LNCaP clone FGC (cell line): Measurements from ENCODE around the gene USP46.

Source experiments
- DNase-seq: peaks from one replicate; pipeline ENCODE4 v3.0.0-alpha.2; 2011; ENCODE audit warnings: low read depth
- H3K4me3 ChIP-seq: 2 replicates; pipeline ENCODE4 v1.5.1; 2011; ENCODE audit warnings: mild to moderate bottlenecking, low read depth, low read length, control low read depth
- TF ChIP-seq, protein P1 (sequence below): IDR thresholded peaks from 2 replicates; pipeline ENCODE4 v1.5.1; 2012; ENCODE audit warnings: mild to moderate bottlenecking; ENCODE audit not compliant: control insufficient read depth, insufficient read depth; ENCODE audit errors: extremely low read depth

Gene USP46

DNA sequence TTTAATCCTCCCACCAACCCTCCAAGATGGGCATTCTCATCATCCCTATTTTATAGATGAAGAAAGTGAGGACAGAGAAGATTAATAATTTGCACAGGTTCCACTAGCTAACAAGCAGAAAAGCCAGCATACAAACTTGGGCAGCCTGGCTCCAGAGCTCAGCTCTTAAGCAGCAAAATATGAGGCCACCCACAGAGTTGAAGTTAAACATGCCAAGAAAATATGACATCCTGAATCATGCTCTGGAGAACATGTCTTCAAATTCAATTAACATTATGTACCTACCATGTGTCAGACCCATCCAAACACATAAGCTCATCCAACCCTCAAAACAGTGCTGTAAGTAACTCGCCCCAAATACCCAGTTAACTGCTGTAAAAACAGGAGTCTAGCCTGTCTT lies 33.9 kb downstream of the USP46 start:
- H3K4me3 ChIP-seq, result no peak overlapping the region
- TF ChIP-seq, protein P1, sequence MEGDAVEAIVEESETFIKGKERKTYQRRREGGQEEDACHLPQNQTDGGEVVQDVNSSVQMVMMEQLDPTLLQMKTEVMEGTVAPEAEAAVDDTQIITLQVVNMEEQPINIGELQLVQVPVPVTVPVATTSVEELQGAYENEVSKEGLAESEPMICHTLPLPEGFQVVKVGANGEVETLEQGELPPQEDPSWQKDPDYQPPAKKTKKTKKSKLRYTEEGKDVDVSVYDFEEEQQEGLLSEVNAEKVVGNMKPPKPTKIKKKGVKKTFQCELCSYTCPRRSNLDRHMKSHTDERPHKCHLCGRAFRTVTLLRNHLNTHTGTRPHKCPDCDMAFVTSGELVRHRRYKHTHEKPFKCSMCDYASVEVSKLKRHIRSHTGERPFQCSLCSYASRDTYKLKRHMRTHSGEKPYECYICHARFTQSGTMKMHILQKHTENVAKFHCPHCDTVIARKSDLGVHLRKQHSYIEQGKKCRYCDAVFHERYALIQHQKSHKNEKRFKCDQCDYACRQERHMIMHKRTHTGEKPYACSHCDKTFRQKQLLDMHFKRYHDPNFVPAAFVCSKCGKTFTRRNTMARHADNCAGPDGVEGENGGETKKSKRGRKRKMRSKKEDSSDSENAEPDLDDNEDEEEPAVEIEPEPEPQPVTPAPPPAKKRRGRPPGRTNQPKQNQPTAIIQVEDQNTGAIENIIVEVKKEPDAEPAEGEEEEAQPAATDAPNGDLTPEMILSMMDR, result no peak
- DNase-seq, result no peak

DNA sequence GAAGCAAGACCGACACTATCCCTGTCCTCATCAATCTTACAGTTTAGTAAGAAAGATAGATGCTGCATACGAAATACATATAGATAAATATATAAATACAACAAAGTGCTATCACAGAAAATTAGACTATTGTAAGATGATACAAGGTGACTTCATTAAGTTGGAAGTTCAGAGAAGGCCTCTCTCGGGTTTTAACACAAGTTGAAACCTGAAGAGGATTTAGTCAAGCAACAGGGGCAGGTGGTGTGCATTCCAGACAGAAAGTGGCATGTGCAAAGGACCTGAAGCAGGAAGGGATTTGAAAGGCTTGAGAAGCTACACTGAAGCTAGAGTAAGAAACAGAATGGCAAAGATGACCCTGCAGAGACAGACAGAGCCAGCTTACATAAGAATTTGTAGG lies 36.5 kb downstream of the USP46 start:
- no peak for DNase-seq
- TF ChIP-seq, protein P1, result no peak
- H3K4me3 ChIP-seq, result no peak overlapping the region

DNA sequence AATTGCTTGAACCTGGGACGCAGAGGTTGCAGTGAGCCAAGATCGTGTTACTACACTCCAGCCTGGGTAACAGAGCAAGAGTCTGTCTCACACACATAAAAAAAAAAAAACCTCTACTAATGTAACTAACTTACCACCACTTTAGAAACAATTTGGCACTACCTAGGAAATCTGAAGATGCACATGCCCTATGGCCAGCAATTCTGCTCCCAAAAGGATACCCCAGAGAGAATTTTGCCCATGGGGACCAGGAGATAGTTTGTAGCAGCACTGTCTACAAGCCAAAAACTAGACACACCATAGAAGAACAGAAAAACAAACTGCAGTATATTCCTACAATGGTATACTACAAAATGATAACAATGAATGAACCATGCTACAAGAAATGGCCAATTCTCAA lies 37.5 kb downstream of the USP46 start:
- no peak overlapping the region for H3K4me3 ChIP-seq
- TF ChIP-seq, protein P1, result no peak
- DNase-seq, result no peak

DNA sequence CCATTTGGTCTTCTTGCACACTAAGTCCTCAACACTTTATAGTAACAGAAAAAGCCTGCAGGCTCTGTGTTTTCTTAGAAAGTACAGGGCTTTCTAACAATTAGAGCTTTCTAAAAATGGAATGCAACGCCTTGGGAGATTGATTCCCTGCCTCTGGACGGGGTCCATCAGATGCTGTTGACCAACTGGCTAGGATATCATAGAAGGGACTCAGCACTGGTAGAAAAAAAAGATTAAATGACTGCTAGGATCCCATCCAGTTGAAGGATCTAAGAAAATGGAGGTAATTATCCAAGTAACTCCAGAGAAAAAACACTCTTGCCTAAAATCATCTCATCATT lies 39.5 kb downstream of the USP46 start:
- no peak overlapping the region for H3K4me3 ChIP-seq

DNA sequence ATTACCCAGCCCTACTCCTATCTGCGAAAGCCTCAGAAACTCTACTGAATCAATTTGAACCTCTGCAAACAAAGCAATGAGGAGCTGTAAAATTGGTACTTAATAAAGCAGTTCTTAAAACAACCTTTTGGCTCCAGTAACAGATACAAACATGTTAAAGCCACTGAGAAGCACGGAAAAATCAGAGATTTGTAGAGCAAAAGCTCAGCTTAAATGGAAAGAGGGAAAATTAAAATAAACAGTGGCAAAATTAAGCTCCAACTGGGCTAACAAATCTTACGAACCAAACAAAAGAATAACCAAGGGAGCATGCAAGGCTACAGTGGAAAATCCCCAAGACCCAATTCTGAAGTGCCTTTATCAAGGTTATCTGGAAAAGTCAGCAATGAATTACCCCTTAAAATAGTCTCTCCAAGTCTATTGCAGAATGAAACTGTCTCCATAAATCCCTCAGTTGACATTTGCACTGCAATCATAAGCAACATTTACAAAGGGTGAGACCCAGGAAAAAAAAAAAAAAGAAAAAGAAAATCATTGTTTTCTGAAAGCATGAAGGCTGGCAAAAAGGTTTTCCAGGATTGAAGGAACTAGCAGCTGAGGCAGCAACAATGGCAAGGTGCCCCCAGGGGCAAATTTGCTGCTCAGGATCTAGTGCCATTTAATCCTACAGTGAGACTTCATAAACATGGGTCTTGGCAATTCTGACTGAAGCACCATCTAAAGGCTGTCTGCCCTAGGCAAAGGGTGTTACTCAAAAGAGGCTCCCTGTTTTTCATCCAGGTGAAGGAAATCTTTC lies 40.1 kb downstream of the USP46 start:
- TF ChIP-seq, protein P1, result no peak
- H3K4me3 ChIP-seq, result no peak overlapping the region
- DNase-seq, result no peak

More for the DNA sequence above, 39.5 kb downstream of the USP46 start:
- no peak for DNase-seq
- TF ChIP-seq, protein P1, result no peak

- TF ChIP-seq, protein P1, result no peak
- DNase-seq, result no peak
- H3K4me3 ChIP-seq, result no peak overlapping the region
Observed at GRCh38 chr4:52617336-52618020, 41.6 kb downstream of the USP46 start.
